HG02943 (cell line): ENCODE measurements around the gene TNFRSF4.

Experiments
- ATAC-seq: cut with Tn5 transposase; IDR thresholded peaks from one replicate; pipeline ENCODE4 v1.9.1; 2021; ENCODE audit warnings: mild to moderate bottlenecking, low read depth, moderate library complexity; ENCODE audit not compliant: unreplicated experiment

Gene TNFRSF4

DNA sequence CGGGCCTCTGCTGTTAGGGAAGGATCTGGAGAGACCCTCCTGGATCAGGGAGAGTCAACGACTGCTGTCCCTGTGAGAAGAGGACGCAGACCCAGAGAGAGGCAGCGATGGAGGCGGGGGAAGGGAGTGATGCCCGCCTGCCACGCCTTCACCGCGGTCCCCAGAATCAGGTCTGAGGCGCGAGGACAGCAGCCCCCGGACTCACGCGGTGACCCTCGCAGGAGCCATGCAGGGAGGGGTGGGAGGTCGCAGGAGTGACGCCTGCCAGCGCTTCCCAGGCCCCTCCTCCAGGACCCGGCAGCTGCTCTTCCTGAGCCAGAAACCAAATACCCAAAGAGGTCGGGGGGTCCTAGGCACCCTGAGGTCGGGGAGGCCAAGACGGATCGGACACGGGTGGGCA is 6.2 kb upstream of the TNFRSF4 start:
- ATAC-seq, result no peak

DNA sequence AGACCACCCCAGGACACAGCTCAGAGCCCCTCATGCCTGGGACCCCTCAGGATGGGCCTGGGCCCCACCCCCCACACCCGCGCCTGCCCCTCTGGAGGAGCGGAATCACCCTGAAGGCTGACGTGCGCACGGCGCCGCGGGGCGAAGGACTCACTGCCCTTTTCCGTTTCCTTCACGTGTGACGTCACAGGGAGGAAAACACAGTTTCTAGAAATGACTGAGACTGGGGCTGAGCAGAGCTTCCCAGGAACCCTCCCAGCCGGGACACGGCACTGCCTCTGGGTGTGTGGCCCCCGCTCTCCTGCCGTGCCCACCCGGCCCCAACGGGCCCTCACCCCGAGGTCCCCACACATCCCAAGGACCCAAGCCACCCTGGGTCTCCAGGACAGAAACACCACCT is 5.4 kb upstream of the TNFRSF4 start:
- ATAC-seq, result no peak

GRCh38 chr1:1218524-1219200 is 4.7 kb upstream of the TNFRSF4 start:
- no peak for ATAC-seq

GRCh38 chr1:1217621-1218523 is 3.9 kb upstream of the TNFRSF4 start:
- no peak for ATAC-seq

GRCh38 chr1:1216770-1217620 is 3.0 kb upstream of the TNFRSF4 start:
- ATAC-seq, result no peak

DNA sequence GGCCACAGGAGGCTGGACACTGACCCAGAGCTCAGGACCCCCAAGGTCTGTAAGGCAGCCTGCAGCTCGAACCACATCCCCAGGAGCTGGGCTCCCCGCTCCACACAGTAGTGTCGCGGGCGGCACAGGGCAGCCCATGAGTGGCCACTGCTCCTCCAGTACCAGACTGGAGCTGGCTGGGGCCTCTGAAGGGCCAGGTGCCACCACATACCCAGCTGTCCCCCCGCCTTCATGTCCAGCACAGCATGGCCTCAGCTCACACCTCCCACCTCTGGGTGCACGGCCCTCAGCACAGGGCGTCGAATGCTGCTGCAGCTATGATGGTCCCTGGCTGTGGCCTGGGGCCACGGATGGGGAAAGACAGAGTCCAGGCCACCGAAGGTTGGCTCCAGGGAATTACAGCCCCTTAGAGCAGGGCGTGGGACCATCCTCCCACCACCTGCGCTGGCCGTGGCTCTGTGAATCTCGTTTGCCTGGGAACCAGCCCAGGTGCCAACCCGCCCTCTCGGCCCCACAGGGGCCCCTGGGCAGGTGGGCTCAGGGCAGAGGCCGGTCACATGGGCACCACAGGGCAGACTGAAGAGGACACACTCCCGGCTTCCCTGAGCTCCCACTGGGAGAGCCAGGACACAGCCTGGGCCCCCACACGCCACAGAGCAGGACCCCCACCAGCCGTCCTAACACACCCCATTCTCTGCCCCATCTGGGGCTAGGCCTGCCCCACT is 2.1 kb upstream of the TNFRSF4 start:
- ATAC-seq, result no peak

- no peak for ATAC-seq
Measured at GRCh38 chr1:1215080-1215676, 1.2 kb upstream of the TNFRSF4 start.

DNA sequence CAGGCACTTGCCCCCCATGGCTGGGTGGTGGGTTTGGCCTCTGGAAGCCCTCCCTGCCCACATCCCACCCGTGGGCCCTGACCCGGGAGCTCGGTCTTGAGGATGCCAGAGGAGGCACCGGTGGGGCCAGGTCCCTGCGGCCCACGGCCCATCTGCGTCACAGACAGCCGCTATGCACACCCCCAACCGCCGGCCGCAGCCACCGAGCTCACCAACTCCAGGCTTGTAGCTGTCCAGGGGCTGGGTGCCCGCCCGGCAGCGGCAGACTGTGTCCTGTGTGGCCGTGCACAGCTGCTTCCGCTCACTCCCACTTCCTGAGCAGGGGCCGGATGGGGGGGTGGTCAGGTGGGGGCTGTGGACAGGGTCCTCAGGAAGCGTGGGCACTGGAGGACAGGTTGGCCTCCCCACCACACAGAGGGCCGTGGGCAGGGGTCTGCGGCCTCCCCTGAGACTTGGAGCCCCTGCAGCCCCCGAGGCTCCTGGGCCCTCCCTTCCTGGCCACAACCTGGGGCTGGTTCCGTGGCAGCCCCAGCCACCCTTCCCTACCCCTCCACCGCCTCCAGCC is 1.1 kb downstream of the TNFRSF4 start:
- ATAC-seq, result no peak

DNA sequence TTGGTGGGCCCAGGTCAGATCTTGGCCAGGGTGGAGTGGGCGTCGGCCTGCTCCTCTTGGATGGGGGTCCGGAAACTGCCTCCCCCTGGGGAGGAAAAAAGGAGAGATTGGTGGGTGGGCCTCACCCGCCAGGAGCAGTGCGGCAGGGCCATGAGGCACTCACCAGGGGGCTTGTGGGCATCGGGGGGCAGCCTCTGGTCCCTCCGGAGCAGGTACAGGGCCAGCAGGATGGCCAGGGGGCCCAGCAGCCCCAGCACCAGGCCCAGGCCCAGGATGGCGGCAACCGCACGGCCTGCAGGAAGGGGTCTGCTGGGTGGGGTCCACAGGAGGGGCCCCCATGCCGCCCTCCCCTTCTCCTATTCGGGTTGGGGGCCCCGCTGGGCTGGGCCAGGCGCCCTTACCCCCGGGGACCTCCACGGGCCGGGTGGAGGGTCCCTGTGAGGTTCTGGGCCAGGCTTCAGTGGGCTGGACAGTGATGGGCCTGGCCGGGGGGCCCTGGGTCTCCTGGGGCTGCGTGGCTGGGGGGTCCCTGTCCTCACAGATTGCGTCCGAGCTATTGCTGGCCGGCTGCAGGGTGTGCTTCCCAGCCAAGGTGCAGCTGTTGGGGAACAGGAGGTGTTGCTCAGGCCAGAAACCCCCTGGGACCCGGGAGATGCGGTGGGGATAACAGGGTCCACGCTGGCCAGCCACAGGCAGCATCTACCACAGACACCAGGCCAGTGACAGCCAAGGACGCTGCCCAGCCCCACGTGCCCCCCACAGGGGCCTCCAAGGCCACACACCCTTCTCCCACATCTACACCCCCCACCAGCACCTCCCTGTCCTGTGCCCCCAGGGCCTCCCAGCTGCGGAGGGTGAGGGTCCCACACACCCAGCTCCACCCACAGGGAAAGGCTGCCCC is 2.2 kb downstream of the TNFRSF4 start:
- ATAC-seq, result no peak

DNA sequence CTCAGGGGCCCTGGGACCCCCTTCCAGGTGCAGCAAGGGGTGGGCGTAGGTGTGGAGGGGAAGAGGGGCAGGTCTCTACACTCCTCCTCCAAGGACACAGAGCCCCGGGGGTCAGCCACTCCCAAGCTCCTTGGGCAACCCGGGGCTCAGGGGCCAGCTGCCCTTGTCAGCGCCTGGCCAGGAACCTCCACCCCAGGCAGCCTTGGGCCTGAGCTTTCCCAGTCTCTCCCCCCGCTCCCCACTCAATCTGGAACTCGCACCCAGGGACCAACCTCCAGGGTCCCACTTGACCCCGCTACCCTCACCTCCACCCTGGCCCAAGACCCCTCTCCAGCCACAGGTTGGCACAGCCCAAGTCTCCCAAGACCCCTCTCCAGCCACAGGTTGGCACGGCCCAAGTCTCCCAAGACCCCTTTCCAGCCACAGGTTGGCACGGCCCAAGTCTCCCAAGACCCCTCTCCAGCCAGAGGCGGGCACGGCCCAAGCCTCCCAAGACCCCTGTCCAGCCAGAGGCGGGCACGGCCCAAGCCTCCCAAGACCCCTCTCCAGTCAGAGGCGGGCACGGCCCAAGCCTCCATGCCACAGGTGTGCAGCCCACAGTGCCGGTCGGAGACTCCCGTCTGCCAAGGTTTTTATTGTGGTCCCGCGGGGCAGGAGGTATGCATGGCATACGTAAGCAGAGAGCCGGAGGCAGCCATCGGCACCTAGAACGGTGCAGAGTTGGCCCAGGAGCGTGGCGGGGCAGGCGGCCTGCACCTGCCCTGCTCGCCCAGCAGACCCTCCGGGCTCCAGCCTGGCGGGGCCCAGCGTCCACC is 3.0 kb downstream of the TNFRSF4 start:
- ATAC-seq, result no peak

DNA sequence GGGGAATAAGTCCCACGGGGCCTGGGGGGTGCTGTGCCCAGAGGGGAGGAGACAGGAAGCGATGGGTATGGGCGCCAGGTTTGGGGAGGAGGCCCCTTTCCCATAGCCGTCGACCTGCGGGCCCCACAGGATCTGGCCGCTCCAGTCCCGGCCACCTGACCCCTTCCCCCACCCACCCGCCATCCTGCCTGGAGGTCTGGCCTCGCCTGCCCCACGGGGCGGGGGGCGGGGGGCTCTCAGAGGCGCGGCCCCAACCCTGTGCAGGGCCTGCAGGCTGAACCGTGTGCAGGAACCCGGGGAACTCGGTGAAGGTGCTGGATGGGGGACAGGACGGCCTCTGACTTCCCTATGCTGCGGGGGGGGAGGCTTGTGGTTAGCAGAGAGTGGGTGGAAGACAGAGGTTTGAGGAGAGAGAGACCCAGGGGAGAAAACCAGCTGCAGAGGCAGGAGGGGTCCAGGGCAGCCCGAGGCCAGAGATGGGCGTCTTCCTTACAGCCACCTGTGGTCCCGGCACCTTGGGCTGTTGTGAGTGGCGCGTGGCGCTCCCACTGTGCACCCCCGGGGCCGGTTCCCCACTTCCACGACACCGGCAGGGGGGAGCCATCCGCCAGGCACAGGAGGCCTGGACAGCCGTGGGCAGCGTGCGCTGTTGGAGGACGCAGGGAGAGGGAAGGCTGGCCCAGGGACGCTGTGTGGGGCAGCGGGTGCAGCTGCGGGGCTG is 5.1 kb downstream of the TNFRSF4 start:
- ATAC-seq, result no peak

GRCh38 chr1:1207571-1207892 is 6.4 kb downstream of the TNFRSF4 start:
- no peak for ATAC-seq

DNA sequence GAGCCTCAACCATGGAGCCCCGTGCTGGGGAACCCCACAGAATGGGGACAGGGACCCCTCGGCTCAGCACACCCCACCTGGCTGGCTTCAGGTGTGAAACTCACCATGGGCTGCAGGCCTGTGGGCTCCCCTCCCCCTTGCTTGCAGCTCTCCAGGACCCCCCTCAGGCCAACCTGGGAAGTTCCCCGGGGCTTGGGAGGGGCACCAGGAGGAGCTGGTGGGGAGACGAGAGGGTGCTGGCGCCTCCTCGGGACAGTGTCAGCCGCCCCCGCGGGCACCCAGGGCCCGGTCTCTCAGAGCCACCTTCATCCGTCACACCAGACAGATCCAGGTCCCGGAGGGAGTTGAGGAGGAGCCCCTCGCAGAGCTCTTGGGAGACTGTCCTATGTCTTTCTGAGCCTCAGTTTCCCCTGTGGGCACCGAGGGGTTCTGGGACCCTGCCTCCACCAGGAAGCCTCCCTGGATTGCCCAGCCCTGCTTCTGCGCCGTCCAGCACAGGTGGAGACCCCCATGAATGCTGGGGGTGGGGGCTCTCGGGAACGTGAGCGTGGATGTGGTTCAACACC is 6.9 kb downstream of the TNFRSF4 start:
- ATAC-seq, result no peak

GRCh38 chr1:1206376-1206965 is 7.5 kb downstream of the TNFRSF4 start, which contains the start of gene TNFRSF18:
Gene TNFRSF18 (minus strand): TSS chr1:1206592. CDS start chr1:1206571, 21 bp downstream.
- ATAC-seq, result no peak

DNA sequence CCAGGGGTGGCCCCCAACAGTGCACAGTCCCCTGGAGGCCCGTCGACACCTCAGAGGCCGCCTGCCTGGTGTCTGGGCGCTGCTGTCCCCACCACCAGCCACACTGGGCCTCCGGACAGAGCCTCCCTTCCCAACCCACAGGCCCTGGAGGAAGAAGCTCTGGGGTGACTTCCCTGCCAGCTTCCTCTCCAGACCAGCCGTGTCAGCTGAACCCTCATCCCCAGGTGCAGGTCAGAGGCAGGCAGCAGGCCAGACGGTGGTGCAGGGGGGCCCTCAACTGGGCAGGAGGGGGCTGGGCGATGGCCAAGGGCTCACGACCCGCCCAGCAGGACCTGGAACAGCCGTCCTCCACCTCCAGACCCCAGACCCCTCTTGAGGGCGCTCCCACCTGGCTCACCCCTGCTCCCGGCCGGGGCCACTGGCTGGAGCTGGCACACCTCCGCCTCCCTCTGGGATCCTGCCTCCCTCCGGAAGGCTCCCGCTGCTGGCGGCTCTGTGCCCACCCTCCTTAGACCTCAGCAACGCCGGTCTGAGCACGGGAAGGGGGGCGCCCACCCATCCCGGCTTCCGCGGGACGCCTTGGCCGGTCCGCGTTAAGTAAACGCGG is 8.1 kb downstream of the TNFRSF4 start:
- ATAC-seq, result no peak
